IPS-15b (cell line): Measurements from ENCODE around the gene EIF3CL.
"Not testable (repeated sequence)": the region's sequence is repeated elsewhere in the genome, so short reads cannot be mapped to it uniquely, and the experiment has no call there.

Experiments used
- H3K27me3 ChIP-seq: one replicate; pipeline ENCODE4 v1.6.1; 2013; ENCODE audit warnings: low read length; ENCODE audit not compliant: control insufficient read depth, insufficient read depth
- H3K36me3 ChIP-seq: one replicate; pipeline ENCODE4 v1.6.1; 2013; ENCODE audit warnings: low read length; ENCODE audit not compliant: control insufficient read depth, insufficient read depth
- H3K4me1 ChIP-seq: one replicate; pipeline ENCODE4 v1.6.1; 2013; ENCODE audit warnings: mild to moderate bottlenecking, low read length; ENCODE audit not compliant: control insufficient read depth, insufficient read depth
- H3K4me3 ChIP-seq: one replicate; pipeline ENCODE4 v1.5.1; 2013; ENCODE audit warnings: low read depth, low read length
- H3K9ac ChIP-seq: one replicate; pipeline ENCODE4 v1.6.1; 2013; ENCODE audit warnings: low read depth, mild to moderate bottlenecking, low read length
- H3K9me3 ChIP-seq: one replicate; pipeline ENCODE4 v1.6.1; 2013; ENCODE audit warnings: mild to moderate bottlenecking, low read length; ENCODE audit not compliant: control insufficient read depth, insufficient read depth

Gene EIF3CL

DNA sequence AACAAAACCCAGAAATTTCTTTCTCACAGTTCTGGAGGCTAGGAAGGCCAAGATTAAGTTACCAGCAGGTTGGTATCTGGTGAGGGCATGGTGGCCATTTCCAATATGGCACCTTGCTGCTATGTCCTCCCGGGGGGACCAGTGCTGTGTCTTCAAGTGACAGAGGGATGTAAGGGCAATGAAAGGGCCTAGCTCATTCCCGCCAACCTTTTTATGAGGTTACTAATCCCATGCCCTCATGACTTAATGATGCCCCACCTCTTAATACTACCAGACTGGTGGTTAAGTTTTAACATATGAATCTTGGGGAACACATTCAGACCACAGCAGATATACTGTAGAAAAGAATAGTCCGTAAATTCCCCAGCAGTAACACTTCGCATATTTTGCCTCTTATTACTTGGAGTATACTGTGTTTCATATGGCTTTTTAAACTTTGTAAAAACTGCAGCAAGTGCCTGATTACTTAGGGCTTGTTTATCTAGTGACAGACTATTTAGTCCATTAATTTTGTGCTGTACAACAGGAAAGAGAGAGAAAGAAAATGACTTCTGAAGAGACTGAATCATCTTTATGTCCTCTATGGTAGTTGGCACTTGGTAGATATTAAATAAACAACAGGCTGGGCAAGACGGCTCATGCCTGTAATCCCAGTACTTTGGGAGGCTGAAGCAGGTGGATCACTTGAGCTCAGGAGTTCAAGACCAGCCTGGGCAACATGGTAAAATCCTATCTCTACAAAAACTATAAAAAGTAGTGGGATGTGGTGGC, 66.5 kb downstream of the EIF3CL start:
- not testable (repeated sequence) for H3K9ac ChIP-seq, H3K27me3 ChIP-seq, H3K9me3 ChIP-seq, H3K4me1 ChIP-seq, H3K36me3 ChIP-seq, H3K4me3 ChIP-seq

DNA sequence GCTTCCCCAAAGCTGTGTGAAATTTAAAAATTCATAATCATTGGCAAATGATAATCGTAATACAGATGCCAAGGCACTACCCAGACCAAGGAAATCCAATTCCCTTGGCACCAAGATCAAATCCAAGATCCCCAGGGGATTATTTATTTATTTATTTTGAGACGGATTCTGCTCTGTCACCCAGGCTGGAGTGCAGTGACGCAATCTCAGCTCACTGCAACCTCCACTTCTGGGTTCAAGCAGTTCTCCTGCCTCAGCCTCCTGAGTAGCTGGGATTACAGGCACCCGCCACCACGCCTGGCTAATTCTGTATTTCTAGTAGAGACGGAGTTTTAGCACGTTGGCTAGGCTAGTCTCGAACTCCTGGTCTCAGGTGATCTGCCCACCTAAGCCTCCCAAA, 68.0 kb downstream of the EIF3CL start:
- not testable (repeated sequence) for H3K36me3 ChIP-seq

DNA sequence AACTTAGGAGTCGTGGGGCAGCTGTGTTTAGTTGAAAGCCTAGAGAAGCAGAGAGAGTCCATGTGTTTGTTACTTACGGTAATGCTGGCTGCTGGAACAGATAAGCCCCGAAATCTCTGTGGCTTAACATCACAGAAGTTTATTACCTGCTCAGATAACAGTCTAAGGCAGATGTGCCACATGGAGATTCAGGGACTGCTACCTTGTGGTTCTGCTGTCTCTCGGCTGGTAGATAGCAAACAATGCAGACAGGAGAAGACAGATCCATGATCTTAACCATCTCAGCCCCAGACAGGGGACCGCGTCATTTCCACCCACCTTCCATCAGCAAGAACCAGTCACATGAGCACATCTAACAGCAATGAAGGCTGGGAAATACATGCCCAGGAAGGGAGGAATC, 71.0 kb downstream of the EIF3CL start:
- not testable (repeated sequence) for H3K4me1 ChIP-seq, H3K36me3 ChIP-seq, H3K9me3 ChIP-seq, H3K27me3 ChIP-seq, H3K4me3 ChIP-seq, H3K9ac ChIP-seq

More for the DNA sequence above, 68.0 kb downstream of the EIF3CL start:
- not testable (repeated sequence) for H3K4me1 ChIP-seq, H3K4me3 ChIP-seq, H3K9ac ChIP-seq, H3K9me3 ChIP-seq, H3K27me3 ChIP-seq

DNA sequence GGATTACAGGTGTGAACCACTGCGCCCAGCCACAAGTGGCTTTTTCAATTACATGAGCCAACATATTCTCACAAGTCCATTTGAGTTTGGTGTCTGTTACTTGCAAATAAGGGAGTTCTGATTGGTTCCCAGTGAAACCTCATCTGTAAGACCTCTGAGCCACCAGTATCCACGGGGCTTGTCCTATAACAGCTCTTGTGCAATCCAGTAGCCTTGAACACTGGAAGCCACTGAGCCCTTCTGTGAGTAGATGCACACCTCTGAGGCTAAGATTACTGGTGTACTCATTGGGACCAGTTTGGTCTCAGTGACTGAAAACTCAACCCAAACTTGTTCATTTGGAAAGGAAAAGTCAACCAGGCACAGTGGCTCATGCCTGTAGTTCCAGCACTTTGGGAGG, 72.7 kb downstream of the EIF3CL start:
- not testable (repeated sequence) for H3K4me1 ChIP-seq, H3K4me3 ChIP-seq, H3K27me3 ChIP-seq, H3K9me3 ChIP-seq, H3K9ac ChIP-seq, H3K36me3 ChIP-seq

DNA sequence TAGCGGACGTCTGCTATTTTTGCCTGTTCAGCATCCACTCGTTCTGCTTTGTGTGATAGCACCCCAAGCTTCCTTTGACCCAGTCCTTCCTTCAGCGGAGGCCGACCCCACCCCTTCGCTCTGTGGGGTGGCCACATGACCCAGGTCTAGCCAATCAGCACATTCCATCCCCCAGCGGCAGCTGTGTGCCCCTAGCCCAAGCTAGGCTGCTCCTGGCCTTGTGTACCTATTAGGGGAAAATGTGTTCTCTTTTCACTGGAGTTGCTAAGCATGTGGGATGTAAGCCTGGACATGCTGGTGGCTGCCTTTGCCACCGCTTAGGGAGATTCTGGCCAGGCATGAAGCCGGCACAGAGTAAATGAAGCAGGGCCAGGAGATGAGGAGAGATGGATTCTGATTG, 73.4 kb downstream of the EIF3CL start:
- H3K4me1 ChIP-seq, H3K36me3 ChIP-seq, H3K27me3 ChIP-seq, H3K9me3 ChIP-seq, H3K9ac ChIP-seq, H3K4me3 ChIP-seq: not testable (repeated sequence)
